NCI-H524 treated with DMSO at 0.1 percent for 48 hours (cell line): ENCODE data around the gene FYTTD1.

Experiments used
- DNase-seq: peaks from one replicate; lab custom pipeline; 2025; lab: John Stamatoyannopoulos, UW

FYTTD1 gene

GRCh38 chr3:197737319-197737649 is 12.4 kb upstream of the FYTTD1 start:
- DNase-seq = no peak

GRCh38 chr3:197737749-197738462 is 11.8 kb upstream of the FYTTD1 start:
- DNase-seq = no peak

- DNase-seq = no peak
Measured at GRCh38 chr3:197742787-197743186, 6.9 kb upstream of the FYTTD1 start.

- DNase-seq = no peak
Measured at GRCh38 chr3:197746209-197746608, 3.5 kb upstream of the FYTTD1 start.

- no peak for DNase-seq
Measured at GRCh38 chr3:197746801-197747237, 2.9 kb upstream of the FYTTD1 start.

GRCh38 chr3:197748597-197749314 is 927 bp upstream of the FYTTD1 start:
- no peak for DNase-seq

GRCh38 chr3:197749315-197749600 is 425 bp upstream of the FYTTD1 start:
- DNase-seq = peak; percentile 63

- no peak for DNase-seq
Measured at GRCh38 chr3:197750396-197750831, 731 bp downstream of the FYTTD1 start.

- no peak for DNase-seq
Measured at GRCh38 chr3:197750858-197751737, 1.4 kb downstream of the FYTTD1 start.

- DNase-seq = no peak
Measured at GRCh38 chr3:197752107-197752506, 2.4 kb downstream of the FYTTD1 start.

- DNase-seq = no peak
Measured at GRCh38 chr3:197753263-197753662, 3.6 kb downstream of the FYTTD1 start.

- no peak for DNase-seq
Measured at GRCh38 chr3:197756704-197757103, 7.0 kb downstream of the FYTTD1 start.

GRCh38 chr3:197758512-197758911 is 8.8 kb downstream of the FYTTD1 start:
- peak; percentile 92 for DNase-seq

- no peak for DNase-seq
Measured at GRCh38 chr3:197761784-197762183, 12.1 kb downstream of the FYTTD1 start.

GRCh38 chr3:197775317-197775716 is 25.6 kb downstream of the FYTTD1 start:
- DNase-seq = peak; percentile 67

- DNase-seq = no peak
Measured at GRCh38 chr3:197782230-197782629, 32.5 kb downstream of the FYTTD1 start.

- no peak for DNase-seq
Measured at GRCh38 chr3:197784019-197784585, 34.4 kb downstream of the FYTTD1 start.

- DNase-seq = no peak
Measured at GRCh38 chr3:197787412-197787811, 37.7 kb downstream of the FYTTD1 start.

GRCh38 chr3:197789309-197789708 is 39.6 kb downstream of the FYTTD1 start:
- no peak for DNase-seq

GRCh38 chr3:197790033-197790432 is 40.4 kb downstream of the FYTTD1 start:
- no peak for DNase-seq

- peak; percentile 36 for DNase-seq
Measured at GRCh38 chr3:197791113-197791891, 41.6 kb downstream of the FYTTD1 start, which contains the start of gene LRCH3. TSS of gene LRCH3 (plus strand) at chr3:197791254. CDS start at chr3:197791279, 25 bp downstream.
